HPDE6-E6E7 (cell line): ENCODE results near the gene DLG2.

Source experiments
- DNase-seq: peaks from one replicate; pipeline ENCODE4 v3.0.0; 2011; ENCODE audit warnings: missing footprints; ENCODE audit errors: extremely low spot score

DLG2 gene

DNA sequence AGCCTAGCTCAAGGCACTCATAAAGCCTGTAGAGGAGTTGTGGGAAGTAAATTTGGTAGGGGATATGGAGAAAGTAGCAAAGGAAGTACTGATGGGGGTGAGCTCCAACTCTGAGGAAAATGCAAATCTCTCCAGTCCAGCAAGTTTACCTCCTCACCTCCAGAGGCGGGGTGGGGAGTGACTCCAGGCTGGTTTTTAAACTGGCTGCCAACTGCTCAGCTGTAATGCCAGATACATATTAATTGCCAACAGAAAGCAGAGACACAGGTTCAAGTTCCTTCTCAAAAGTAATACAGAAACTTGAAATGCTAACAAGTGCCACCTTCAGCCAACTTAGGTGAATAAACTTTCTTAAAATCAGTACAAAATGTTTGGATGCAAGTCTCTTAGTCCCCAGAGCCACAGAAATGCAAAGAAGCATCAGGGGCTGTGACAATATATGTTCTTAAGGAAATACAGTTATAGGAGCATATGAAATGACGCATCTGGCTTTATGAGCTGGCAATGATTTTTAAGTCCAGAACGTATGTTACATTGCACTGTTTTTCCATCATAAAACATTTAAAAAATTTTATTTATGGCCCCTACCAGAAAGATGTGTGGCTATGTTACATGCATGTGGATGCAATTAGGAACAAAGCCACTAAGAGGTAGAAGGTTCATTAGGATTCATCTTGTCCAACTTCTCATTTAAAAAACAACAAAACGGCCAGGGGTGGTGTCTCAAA lies 1904.6 kb downstream of the DLG2 start:
- no peak for DNase-seq

DNA sequence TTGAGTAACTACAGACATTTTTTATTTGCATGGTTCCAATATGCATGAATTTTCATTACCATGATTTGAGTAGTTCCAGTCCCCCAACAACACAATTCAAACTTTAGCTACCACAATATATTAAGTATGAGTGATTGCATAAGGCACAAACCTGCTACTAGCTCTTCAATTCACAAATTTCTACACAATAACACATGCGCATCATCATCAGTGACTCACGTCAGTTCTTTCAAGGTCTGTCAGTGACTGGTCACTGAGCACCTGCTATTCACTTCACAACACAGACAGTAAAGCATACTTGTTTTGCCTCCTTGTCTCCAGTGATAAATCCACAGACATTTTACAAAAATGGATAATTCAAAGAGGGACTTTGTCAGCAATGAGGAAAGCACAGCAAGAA lies 1905.9 kb downstream of the DLG2 start:
- DNase-seq, result no peak

DNA sequence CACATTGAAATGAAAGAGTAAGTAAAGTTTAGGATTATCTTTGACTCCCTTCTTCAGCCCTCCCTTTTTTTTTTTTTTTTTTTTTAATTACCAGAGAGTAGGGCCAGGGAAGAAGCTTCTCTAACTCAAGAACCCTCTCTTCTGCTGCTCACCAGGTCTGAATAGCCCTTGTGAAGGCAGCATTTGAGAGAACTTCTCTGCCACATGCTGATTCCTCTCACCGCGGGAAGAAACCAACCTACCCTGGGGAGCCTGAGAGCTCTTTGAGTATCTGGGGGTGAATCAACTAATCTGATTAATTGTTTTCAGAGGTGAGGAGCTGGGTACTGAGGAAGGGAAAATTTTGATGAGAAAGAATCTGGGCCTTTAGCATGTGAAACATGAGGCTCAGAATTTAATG lies 1906.5 kb downstream of the DLG2 start:
- no peak for DNase-seq

DNA sequence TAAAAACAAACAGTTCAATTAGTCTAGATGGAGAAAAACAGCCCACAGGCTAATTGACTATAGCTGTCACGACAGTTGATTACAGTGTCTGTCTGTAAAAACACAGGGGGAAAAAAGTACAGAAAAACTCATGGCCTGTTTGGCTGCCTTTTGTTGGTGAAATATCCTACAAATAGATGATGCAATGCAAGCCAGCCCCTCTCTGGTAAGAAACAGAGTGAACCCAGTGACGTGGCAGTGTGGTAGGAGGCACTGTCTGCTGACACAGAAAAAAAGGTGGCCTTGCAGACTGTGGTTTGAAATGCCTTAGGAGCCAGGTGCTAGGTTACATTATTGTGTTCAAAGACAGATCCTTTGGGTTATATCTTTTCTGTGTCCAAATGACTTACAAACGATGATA lies 1909.6 kb downstream of the DLG2 start:
- DNase-seq, result no peak

DNA sequence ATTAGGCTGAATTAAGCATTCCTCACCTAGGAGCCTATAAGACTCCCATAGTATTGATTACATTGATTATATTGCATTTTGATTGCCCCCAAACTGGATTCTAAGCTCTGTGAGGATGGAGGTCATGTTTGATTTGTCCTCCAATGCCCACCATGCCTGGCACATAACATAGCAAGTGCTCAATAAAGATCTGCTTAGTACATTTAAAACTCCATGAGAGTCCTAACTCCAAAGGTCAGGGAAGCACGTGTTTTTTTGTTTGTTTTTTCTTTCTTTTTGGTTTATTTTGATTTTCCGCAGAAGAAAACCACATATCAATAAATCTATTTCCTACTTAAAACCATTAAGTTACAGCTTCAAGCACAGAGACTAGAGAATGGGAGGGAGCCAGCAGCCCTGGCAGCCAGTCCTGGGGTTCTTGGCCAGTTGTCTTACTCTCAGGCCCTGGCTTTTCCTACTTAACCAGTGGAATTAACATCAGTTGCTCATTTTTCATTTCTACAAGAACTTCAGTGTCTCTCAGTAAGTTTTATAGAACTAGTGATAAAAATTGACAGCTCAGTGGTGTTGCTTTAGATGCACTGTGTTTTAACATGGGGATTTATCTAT lies 1911.1 kb downstream of the DLG2 start:
- no peak for DNase-seq

DNA sequence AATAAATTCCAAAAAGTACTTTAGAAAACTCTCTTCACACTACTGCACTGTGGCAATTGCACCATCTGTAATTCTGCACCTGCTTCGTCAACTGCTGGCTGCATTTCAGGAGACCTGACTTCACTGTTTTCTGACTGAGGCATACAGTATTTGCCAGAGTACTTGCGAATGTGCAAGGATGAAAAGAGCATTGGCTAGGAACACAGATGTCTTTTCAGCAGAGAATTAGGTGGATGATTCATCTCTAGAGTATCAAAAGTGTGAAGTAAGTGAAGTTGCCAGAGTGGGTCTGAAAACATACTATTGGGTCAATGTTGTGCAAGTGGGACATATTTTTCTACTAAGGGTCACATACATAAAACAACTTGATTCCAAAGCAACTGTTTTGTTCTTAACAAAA lies 1913.4 kb downstream of the DLG2 start:
- DNase-seq, result no peak

DNA sequence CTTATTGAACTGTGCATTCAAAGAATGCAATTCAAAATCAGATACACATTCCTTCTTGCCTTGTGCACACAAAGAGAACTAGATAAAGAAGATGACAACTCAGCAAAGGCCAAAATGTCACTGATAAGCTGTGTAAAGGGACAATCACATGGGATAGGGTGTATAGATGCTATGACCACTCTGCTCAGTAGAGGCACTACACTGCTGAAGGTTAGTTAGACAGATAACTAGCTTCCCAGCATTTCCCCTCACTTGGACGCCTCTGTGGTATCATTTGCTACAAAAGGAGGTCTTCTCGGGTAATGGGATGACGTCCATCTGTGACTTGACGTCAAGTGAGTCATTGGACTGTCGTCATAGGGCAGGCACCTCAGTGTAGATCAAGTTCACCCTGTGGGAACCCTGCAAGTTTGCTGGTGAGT lies 1916.0 kb downstream of the DLG2 start:
- DNase-seq, result no peak

DNA sequence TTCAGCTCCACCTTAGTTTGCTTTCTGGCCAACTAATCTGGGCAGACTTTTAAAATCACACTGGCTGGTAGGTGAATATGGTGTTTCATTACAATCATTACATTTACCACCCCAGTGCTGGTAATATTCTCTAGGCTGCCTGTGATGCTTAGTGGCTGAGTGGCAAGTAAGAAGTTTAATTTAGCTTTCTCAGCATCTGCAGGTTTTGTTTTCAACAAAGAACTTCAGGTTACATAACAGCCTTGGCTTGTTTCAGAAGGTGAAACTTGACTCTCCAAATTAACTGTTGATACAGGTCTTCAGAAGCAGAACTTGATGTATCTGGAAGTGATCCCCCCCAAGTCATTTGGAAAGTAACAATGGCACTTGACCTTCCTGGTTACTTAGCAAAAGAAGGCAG lies 1917.7 kb downstream of the DLG2 start:
- no peak for DNase-seq

DNA sequence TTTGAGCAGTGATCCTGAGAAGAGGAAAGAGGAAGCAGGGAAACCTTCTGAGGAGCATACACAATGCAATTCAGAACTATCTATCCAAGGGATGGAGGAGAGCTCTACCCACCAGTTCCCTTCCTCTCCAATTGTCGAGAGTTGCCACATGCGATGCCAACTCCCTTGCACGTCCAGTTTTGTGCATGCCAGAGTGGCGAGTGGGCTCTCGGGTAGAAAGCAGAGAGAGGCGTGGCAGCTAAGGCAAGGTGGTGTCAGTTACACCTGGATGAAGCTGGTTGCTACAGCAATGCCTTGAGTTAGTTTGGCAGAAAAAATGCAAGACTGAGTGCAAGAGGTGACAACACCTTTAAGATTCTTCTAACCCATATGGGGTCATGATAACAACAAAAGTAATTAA lies 1920.6 kb downstream of the DLG2 start:
- DNase-seq, result no peak

DNA sequence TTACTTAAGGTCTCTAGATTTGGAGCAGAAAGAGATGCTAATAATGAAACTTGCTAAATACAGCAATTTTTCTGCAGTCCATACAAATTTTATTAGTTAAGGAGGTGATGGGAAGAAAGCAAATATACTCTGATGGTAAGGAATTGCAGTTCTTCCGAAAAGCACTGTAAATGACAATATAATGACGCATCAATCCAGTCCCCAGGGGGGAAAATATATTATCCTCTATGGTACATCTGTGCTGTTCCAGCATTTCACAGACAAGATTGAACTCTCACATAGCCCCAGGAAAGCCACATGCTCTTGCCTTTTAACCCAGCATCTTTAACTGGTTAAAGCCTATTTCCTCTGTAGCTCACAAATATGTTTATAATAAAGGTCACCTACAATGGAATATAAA lies 1924.3 kb downstream of the DLG2 start:
- DNase-seq, result no peak

DNA sequence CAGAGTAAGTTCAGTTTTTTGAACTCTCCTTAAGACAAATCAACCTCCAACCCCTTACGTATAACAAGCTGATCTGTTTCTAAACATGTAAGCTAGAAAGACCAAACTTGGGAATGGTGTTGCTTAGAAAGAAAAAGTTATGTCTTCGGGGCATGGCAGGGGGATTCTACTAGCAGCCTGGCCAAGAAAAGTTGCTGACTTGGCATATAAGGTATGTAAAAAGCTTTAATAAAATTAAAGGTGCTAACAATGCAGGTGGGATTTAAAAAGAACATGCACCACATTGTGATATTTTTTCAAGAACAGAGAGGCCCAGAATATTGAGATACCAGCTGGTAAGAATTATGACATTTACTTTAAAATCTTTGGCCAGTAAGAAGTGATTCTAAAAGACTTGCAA lies 1929.6 kb downstream of the DLG2 start:
- DNase-seq, result no peak

DNA sequence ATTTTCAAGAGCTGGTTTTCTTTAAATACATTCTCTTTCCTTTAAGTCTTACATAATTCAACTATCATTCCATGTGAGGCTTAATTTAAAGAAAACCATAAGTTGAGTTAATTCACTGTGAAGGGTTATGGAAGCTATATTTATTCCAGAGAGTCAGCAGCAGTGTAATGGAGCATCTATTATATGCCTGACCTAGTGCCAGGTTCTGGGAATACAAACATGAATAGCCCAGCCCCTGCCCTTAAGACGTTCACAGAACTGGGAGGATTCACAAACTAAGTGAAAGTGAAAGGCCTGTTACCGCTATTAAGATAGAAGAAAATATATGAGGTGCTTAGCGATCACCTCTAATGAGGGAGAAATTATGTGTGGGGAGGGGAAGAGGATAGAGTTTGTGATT lies 1932.1 kb downstream of the DLG2 start:
- DNase-seq, result no peak

DNA sequence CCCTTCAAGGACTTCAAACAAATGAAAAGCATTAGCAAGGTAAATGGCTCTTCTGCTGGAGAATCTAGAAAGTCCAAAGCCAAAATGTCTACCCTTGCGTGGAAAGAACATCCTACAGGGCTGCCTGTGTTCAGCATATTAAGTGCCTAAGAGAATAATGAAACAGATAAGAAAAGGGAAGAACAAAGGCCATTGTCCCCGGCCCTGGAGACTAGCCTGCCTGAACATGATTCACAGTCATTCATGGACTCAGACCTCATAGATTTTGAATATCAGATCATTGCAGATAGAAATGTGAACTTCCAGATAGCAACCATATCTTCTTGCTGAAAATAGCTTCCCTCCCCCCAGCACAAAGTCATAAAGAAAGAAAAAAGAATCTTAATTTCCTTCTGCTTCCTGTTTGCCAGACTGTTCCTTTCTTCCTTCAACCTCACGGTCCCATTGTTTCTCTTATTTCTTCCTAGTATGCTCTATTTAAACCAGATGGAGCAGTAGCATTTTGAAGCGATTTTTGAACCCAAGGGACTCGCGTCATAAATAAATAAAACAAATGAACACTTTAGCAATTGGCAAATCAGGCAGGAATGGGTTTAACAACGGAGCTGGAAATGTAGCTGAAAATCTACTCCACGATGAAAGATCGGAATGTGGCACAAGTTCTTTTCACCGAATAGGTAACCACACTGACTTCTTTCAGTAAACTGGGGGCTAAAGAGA lies 1932.8 kb downstream of the DLG2 start:
- DNase-seq, result no peak

DNA sequence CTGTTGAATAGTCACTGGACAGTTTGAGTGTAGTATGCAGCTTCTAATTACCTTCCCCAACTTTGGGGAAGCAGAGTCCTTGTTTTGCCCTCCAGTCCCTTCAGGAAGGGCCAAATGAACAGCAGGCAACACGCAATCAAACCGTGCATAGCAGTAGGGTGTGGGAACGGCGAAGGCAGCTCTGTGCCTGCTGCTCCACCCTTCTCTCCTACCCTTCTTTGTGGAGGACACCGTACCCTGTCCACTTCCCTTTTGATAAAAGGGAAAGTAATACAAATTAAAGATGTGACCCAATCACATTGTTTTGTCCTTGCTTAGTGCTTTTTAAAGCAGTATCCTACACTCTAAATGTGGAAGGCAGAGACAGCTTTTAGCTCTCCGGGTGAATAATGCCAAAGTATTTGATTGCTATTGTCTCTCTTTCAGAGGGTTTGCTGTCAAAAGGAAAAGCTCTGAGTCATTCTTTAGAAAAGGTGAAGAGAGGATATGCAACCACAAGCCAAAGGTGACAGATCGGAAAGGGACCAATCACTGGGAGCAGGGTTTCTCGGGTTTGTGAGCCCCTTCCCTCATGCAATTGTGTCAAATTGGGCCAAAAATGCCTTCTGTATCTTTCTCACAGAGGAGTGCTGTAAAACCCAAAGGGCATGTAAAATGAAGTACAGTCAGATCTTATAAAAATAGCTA lies 1933.7 kb downstream of the DLG2 start:
- DNase-seq, result no peak

DNA sequence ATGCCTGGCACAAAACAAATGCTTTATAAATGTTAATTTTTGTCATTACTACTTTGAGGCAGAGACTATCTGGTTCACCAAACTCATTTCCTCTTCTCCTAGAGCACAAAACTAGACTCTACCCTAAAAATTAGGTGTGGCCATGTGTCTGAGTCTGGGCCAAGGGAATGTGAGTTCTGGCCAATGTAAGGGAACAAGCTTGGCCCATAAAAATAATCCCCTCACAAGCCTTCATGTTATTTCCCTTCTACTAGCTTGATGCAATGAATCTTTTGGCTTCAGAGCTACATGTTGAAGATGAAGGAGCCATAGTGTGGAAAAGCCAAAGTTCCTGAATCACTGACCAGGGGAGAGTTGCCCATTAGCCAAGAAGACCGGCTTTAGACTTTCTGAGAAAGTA lies 1934.5 kb downstream of the DLG2 start:
- DNase-seq, result no peak

DNA sequence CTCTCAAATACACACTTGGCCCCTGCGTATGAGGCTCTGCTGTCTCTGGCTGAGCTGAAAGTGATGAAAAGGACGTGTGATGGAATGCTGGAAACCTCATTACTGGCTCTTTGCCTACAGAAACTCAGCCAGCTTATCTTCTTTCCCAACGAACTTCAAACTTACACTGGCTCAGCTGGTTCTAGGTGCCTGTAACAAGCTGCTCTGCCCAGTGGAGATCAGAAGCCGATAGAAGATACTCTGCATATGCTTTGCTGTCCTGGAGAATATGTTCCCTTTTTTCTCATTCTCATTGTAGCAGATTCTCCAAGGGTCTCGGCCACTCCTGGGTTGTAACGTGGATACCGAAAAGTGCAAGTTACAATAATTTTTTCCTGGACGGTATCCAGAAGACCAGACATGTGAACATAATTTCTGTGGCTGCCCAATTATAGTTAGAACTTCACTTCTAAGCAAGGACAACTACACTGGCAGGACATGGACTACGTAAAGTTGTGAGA lies 1935.6 kb downstream of the DLG2 start:
- no peak for DNase-seq

DNA sequence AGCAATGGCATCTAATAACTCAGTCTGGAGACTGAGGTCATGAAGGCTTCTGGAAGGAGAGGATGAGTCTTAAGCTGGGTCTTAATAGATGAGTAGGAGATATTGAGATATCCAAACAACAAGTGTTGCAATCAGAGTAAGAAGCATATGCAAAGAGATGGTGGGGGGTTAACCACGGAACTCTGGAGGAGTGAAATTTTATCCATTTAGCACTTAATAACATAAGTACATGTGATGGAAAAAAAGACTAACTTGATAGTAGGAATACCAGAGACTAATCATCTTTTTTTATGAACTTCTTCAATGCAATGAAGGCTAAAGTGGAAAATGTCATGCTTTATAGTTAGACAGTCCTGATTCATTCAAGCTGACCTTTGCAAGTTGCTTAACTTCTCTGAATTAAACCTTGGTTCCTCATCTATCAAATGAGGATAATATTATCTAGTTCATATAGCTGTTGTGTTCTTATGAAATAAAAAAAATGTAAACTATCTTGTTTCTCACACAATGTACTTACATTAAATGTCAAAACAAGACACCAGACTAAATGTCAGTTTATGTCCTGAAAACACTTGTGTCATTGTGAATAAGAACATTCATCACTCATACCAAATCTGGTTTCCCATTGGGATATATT lies 1937.9 kb downstream of the DLG2 start:
- DNase-seq, result no peak

DNA sequence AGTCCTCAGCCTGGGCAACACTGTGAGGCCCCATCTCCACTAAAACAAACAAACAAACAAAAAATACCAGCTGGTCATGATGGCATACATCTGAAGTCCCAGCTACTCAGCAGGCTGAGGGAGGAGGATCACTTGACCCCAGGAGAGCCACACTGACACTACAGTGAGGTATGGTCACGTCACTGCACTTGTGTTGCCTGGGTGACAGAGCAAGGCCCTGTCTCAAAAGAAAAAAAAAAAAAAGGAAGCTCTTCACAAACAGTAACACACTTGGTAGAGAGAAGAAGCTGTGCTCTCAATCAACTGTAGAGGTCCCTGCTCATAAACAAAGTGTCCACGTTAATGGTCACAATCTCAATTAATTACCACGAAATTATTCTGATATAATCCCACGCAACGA lies 1939.4 kb downstream of the DLG2 start:
- DNase-seq, result no peak

DNA sequence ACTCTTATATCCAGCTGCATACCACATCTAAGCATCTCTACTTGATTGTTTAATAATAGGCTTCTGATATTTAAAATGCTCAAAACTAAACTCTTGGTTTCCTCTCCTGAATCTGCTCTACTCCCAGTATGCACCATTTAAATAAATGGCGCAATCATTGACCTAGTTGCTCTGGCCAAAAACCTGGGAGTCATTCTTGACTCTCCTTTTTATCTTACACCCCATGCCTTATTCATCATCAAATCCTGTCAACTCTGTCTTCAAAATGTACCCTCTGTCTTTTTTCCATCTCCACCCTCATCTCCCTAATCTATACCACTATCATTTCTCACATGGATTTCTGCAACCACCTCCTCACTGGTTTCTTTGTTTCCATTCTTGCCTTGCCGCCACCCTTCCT lies 1941.4 kb downstream of the DLG2 start:
- no peak for DNase-seq

DNA sequence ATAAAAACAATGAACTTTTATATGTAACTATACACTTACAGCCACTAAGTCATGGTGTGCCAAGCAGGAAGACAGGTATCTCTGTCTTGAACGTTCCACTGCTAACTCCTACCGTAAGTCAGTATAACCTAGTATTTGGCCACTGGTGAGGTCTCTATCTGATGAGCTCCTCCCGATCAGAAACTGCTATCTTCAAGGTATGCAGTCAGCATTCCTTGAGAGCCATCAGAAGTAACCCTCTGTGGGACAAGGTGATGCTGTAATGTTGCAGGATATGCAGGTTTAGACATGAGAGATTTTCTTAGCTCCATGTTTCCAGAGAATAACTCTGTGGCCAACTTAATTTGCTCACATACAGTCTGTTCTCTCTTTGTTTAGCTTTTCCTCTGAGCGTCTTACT lies 1943.1 kb downstream of the DLG2 start:
- no peak for DNase-seq

DNA sequence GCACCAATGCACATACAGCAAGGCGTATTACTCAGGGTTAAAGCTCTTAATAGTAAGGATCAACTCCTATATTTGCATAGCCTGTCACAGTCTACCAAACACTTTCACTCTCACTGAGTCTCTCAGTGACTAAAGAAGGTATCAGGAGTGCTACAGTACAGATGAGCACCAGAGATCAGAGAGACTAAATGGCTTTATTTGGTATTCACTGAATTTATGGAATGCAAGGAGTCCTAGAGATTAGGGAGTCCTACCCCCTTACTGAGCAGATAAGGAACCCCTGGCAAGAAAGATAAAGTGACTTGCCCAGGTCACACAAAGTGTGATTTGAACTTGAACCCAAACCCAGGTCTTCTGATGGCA lies 1944.6 kb downstream of the DLG2 start:
- DNase-seq, result no peak
